AG08396 (cell line): Measurements from ENCODE around the gene FGD4.

Source experiments
- DNase-seq: peaks from one replicate; pipeline ENCODE4 v3.0.0; 2012; ENCODE audit warnings: low spot score, mixed read lengths

FGD4 gene

DNA sequence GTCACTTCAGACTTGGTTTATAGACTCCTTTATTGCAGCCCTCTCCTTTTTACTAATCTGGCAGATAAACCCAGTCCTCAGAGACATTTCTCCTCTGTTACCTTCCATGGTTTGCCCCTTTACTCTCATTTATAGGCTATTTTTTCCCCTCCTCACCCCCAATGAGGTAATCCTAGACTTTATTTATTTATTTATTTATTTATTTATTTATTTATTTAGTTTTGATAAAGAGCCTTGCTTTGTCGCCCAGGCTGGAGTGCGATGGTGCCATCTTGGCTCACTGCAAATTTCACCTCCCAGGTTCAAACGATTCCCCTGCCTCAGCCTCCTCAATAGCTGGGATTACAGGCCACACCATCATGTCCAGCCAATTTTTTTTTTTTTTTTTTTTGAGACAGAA lies 8.4 kb downstream of the FGD4 start:
- DNase-seq: no peak

DNA sequence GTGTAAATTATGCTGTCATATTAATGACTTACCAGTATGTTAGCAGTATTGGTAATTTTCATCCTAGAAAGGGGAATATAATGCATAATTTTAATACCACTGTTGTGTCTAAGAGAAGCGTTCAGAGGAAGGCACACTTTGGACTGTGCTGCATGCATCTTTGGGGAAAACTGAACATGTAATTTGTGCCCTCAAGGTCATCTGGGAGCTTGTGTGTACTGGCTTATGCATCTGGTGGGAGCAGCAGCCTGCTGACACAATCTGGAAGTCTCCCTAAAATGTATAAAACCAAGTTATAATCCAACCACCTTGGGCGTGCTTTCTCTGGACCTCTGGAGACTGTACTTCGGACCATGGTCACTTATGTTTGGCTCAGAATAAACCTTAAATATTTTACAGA lies 14.1 kb downstream of the FGD4 start:
- DNase-seq: no peak

DNA sequence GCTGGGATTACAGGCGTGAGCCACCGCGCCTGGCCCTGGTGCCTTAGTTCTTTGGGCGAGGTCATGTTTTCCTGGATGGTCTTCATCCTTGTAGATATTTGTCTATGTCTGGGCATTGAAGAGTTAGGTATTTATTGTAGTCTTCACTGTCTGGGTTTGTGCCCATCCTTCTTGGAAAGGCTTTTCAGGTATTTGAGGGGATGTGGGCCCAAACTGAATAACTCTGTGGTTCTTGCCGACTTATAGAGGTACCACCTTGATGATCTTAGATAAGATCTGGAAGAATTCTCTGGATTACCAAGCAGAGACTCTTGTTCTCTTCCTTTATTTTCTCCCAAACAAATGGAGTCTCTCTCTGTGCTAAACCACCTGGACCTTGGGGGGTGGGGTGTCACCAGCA lies 18.9 kb downstream of the FGD4 start:
- no peak for DNase-seq

DNA sequence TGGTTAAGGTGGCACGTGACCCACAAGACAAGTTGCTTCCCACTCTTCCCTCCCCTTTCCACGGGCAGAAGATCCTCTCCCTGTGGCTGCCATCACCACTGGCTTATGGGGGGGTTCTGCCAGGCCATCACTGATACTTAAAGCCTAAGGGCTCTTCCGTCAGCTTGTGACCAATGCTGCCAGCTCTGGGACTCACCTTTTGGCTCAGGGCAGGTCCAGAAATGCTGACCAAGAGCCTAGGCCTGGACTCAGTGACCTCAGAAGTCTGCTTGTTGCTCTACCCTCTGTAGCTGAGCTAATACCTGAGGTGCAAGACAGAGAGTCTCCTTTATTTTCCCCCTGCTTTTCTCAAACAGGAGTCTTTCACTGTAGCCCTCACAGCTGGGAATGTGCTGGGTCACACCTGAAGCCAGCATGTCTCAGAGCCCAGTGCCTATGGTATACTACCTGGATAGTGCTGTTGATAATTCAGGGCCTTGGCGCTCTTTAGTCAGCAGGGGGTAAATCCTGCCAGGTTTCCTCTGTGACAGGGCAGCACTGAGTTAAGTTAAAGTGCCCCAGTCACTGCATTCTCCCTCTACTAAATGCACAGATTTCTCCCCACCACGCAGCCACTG lies 19.7 kb downstream of the FGD4 start:
- DNase-seq: no peak

DNA sequence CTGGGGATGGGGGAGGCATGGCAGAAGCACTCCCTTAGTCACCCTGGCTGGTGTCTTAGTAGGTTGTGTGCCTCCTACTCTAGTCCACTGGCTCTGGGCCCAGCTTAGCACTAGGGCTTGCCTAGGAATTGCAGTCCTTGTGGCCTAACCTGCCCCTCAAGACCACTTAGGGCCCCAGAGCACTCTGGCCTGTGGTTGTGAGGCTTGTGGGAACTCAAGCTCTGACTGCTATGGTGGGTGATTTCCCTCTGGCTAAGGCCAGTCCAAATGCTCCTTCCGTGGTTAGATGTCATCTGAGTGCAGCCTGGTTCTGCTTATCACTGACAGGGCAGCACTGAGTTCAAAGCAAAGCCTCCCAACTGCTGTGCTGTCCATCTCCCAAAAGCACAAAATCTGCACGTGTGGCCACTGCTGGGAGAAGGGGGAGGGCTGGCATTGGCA lies 20.2 kb downstream of the FGD4 start:
- DNase-seq: no peak

DNA sequence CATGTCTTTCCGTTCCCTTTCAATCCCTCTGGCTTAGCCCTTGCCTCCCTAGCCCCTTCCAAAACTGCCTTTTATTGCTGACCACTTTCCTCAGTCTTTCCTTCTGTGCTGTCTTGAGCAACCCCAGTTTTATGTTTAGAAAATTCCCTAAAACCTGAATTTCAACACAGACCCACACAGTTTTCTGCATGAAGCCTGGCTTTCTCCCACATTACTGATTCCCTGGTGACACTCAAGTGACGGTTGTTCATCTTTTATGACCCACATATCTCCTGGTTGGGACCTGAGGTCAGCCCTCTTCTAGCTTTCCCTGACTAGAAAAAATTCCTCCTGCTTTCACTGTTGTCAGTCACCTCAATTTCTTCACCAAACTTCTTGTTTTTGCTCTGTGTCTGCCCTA lies 21.0 kb downstream of the FGD4 start:
- DNase-seq: no peak

DNA sequence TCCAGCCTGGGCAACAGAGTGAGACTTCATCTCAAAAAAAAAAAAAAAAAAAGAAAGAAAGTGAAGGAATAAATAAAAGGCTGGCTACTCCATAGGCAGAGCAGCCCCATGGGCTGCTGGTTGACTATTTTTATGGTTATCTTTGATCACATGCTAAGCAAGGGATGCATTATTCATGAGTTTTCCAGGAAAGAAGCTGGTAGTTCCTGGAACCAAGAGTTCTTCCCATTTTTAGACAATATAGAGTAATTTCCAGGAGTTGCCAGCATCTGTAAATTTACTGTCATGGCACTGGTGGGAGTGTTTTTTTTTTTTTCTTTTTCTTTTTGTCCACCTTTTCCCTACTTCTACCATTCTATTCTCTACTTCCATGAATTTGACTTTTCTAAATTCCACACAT lies 24.2 kb downstream of the FGD4 start:
- DNase-seq: no peak

DNA sequence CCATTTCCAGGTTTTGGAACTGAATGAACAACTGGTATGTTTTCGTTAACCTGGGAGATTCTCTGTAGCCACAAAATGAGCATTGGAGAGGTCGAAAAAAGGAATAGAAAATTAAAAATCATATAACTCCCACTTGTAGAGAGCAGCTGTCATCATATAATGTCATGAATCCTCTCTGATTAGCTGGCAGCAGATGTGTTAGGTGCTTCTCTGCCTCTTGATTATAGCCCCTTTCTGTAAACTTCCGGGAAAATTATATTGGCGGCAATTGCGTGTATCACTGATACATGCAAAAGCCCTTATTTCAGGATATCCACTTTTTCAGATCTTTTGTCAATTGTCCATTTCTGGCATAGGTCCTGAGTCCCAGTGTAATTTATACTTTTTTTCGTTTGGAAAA lies 31.7 kb downstream of the FGD4 start:
- DNase-seq: no peak

DNA sequence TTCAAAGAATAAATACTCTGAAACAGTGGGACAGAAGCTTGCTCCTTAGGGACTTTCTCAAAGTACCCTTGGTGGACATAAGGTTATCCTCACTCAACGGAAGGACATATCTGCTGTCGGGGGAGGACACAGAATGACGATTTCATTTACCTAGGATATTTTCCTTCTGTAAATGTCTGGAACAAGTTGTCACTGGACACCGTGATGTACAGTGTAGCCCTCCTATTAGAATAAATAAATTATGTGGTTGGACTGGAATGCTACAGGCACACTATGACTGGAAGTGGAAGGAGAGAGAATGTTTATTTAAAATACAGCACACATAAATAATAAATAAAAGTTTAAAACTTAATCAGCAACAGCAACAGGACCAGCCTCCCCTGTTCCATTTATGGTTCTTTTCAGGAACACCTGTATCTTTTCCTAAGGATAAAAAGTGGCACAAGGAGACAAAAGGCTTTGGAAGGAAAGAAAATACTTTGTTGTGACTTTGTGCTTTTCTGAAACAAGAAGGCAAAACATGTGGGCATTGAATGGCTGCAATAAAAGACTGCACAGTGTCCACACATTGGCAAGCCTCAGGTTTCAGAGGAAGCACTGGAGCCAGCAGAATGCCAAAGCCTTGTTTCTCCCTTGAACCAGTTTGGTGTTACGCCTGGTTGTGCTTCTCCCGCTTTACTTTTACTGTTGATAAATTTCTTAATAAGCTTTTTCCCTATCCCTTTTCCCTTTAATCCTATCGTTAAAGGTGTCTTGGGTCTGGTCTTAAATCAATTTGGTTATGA lies 36.8 kb downstream of the FGD4 start:
- peak; percentile 12 for DNase-seq

DNA sequence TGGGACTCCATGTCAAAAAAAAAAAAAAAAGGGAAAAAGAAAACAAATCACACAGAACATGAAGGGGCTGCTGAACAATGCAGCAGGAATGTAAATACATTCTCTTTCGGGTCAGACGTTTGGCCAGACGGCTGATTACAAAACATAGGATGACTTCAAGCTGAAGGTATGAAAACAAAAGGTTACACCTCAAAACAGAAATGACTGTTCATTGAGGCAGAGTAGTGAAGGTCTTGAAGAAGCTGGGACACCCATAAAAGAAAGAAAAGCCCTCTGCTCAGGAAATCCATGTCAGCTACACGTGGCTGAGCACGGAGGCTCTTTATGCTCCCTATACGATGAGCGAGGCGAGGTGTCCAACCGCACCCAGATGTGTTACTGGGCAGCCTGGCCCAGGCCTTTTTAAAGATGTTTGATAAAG lies 37.7 kb downstream of the FGD4 start:
- peak; percentile 78 for DNase-seq

DNA sequence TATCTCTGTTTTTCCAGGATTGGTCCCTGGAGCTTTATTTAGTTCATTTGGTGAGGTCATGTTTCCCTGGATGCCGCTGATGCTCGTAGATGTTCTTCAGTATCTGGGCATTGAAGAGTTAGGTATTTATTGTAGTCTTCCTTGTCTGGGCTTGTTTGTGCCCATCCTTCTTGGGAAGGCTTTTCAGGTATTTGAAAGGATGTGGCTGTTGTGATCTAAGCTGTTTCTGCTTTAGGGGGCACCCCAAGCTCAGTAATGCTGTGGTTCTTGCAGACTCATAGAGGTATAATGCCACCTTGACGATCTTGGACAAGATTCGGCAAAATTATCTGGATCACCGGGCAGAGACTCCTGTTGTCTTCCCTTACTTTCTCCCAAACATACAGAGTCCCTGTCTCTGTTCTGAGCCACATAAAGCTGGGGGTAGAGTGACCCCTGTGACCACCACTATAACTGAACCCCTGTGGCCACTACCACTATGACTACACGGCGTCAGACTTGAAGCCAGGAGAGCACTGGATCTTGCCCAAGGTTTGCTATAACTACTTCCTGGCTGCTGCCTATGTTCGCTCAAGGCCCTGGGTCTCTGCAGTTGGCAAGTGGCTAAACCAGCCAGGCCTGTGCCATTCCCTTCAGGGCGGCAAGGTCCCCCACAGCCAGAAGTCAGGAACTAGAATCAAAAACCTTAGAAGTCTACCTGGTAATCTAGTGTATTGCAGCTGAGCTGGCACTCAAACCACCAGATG lies 40.9 kb downstream of the FGD4 start:
- DNase-seq: no peak

DNA sequence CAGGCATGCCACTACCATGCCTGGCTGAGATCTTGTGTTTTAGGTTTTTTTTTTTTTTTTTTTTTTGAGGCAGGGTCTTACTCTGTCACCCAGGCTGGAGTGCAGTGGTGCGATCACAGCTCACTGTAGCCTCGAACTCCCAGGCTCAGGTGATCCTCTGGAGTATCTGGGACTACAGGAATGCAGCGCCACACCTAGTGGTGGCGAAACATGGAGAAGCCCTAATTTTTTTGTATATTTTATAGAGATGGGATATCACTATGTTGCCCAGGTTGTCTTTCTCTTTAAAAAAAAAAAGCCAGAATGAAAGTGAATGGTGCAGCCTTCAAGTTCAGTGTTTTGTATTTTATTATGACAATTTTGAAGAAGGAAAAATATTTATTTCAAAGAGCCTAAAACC lies 44.1 kb downstream of the FGD4 start:
- DNase-seq: no peak

DNA sequence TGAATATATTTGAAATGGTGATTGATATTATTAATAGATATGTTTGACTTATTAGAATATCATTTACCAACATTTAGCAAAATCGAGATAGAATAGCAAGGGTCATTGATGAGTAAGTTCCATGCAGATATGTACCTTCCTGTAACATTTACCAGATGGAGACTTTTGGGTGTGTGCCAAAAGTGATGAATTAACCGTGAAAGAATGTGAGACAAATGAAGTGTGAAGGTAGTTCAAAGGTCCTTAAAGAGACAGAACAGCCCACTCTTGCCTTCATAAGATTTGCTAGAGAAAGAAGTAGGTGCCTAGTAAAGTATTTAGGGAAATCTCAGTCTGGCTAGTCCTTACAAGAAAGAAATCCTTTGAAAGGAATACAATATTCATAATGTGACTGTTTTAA lies 45.5 kb downstream of the FGD4 start:
- DNase-seq: peak; percentile 19

DNA sequence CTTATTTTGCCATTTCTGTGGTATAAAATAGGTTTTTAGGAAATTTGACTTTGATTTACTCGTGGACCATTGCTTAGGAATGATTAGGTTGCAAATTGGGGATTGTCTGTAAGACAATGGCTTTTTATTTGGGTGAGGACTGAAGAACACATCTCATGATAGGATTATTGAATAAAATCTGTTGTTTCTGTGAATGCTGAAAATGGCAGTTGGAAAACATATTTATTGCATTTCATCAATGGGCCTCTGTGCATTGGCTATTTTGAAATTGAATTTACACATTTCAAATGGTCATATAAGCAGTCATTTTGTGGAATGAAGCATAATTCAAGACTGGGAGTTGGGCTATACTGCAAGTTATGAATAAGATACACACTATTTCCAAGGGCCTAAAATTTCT lies 46.0 kb downstream of the FGD4 start:
- DNase-seq: no peak

DNA sequence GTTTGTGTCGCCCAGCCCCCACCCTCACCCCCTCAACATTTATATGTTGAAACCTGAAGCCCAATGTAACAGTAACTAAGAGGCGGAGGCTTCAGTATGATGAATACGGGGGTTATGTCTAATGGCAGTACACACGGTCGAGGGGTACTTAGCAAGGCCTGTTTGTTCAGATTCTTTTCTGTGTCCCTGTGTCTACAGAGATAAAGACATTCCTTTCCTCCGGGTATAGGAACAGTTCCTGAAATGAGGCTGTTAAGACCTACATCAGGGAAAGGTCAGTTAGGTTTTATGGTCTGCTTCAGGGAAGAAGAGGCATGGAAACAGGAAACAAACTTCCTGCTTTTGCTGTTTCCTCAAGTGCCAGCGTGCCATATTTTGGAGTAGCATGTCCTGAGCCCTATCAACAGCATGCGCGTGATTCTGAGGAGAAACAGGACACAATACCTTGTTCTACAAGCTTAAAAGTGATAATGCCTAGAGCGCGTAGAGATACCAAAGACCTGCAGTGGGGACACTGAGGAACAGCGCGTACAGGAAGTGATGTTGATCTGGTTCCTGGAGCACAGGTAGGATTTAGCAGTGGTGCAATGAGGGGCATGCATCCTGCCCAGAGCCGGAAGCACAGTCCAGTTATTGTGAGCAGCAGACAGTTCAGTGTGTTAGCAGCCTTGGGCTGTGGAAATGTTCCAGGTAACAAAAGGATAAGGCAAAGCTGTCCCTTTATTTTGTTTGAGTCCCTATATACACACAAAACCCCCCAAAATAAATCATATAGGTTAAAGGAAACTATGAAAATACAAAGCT lies 47.2 kb downstream of the FGD4 start:
- DNase-seq: no peak

DNA sequence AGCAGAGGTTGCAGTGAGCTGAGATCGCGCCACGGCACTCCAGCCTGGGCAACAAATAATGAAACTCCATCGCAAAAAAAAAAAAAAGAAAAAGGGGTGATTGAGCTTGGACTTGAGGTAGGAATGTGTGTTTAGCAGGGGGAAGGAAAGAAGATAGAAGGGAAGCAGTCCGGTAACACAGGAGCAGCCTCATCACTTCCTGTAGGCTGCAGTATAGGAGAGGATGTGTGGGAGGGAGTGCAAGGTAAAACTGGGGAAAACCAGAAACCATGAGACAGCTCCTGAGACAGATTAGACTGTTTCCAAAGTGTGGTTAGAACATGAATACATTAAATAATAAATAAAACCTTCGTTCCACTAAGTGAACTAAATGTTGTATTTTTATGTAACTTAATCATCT lies 49.2 kb downstream of the FGD4 start:
- DNase-seq: no peak

DNA sequence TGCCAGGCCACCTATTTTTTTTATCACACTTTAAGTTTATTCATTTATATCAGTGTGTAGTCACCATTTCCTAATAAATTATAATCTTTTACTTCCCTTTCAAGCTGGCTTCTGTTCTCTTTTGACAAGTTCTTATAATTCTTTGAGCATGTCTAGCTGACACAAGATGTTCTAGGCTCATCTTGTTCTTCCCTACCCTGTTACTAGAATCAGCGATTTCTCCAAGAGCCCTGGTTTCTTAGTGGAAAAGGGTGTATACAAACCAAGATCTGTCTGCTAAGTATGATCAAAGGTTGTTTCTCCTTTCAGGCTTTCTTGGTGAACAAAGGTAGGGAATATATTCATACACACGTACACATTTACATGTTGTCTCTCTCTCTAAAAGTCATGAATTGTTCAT lies 51.0 kb downstream of the FGD4 start:
- DNase-seq: no peak

DNA sequence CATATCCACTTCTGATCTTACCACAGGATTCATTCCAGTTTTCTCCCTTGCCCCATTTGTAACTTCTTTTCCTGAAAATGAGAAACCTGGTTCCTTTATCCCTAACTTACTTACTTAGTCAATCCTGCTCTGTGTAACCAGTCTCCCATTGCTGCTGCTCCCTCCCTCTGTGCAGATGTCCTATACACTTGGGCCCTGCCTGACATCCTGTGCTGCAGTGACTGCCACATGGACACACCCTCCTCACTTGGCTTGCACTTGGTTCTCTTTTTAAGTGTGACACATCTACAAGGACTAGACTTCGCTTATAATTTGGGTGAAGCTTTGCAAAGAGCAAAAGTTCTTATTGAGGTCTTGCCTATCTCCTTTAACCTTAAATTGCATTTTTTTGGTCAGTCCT lies 51.4 kb downstream of the FGD4 start:
- DNase-seq: no peak

DNA sequence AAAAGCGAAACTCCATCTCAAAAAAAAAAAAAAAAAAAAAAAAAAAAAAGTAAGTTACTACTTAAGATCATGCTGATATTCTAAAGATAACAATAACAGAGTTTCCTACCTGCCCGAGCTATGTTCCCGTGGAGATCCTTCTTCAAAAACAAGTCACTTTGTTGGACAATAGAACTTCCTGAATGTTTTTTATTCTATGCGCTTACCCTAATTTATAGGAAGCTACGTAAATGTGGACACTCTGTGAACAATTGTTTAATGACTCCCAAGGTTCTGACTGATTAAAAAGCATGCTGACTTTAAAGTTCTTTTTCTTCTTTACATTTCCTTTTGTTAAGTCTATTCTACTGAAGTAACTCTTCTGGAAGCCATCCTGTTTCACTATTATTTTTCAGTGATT lies 52.5 kb downstream of the FGD4 start:
- DNase-seq: no peak

DNA sequence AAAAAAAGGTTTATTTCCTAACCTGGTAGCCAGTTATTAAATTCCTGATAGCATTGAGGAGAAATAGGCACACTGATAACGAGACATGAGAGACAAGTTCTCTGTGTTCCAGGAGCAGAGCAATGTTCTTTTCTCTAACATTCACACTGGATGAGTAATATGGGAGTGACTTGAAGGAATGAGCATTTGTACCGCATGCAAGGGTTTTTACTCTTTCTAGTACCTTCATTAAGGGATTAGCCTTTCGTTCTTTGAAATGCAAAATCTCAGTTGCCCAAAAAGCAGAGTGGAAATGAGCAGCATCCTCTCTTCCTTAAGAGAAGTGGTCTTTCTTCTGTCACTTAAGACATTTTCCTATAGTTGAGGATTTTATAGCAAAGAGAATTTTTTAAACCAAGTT lies 54.7 kb downstream of the FGD4 start:
- DNase-seq: peak; percentile 45

DNA sequence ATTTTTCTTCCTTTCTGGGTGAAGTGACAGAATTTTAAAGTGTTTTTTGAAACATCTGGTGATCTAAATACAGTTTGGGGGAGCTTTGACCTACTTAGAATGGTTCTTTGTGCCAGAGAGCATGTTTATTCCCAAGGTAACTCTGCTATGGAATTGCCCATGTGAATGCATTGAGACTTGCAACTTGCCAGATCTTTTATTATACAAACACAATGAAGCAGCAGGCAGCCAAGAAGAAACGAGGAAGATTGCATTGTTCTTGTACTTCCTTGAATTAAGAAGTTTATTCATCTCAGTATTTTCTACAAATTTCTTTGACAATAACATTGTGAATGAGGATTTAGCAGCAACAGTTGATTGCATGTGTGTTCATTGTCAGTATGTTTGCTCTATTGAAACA lies 55.5 kb downstream of the FGD4 start:
- DNase-seq: no peak

DNA sequence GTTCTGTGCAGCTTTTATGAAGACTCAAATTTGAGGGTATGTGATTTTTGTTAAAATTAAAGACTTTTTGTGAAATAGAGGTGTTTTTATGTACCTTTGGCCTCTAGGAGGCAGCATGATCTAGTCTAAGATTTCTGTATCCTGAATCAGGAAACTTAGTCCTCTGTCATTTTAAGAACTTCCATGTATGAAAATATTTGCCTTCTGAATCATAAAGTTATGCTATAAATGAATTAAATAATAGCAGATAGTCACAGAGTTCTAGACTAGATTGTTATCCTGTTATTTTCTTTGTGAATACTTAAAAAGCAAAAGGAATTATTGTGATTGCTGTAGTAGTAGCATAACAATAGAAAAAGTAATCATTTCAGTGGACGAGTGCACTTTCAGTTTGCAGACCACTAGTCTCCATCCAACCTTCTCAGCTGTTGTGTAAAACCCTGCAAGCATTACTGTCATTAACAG lies 56.3 kb downstream of the FGD4 start:
- DNase-seq: peak; percentile 54
